Activated CD4-positive, alpha-beta T cell treated with anti-CD3 and anti-CD28 coated beads, Interleukin-2, Interleukin-6, amounts not matched to agents 100 ng/mL and 50 ng/mL, durations not matched to agents 16 hours and 8 hours (primary cell): ENCODE results near the gene MCF2L.

Experiments used
- DNase-seq: peaks from one replicate; pipeline ENCODE4 v3.0.0-alpha.2; 2020

Gene MCF2L

DNA sequence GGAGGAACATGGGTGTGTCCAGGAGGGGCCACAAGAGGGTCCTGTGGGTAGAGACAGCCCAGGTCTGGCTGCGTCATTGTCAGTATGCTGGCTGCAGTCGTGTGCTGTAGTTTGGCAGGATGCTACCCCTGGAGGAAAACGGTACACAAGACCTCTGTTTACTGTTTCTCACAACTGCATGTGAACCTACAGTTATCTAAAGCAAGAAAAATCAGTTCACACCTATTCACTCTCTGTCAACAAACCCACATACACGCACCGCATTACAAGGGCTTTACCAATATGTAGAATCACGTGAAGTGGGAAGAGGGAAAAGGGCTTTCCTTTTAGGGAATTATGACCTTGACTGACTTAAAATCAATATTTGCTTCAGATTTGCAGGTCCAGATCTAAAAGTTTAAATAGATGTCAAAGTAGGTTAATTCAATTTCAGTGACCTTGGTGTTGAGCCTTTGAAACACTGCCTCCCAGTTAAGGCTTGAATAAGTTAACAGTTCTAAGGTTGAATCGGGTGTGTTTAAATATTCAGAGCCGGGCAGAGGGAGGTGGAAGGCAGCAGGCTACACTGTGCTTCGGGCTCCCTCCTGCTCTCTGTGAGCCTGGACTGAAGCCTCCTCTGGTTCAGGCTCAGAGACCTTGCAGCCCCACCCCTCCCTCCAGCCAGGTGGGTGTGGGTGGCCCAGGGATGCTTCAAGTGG lies 17.2 kb upstream of the MCF2L start:
- no peak for DNase-seq

DNA sequence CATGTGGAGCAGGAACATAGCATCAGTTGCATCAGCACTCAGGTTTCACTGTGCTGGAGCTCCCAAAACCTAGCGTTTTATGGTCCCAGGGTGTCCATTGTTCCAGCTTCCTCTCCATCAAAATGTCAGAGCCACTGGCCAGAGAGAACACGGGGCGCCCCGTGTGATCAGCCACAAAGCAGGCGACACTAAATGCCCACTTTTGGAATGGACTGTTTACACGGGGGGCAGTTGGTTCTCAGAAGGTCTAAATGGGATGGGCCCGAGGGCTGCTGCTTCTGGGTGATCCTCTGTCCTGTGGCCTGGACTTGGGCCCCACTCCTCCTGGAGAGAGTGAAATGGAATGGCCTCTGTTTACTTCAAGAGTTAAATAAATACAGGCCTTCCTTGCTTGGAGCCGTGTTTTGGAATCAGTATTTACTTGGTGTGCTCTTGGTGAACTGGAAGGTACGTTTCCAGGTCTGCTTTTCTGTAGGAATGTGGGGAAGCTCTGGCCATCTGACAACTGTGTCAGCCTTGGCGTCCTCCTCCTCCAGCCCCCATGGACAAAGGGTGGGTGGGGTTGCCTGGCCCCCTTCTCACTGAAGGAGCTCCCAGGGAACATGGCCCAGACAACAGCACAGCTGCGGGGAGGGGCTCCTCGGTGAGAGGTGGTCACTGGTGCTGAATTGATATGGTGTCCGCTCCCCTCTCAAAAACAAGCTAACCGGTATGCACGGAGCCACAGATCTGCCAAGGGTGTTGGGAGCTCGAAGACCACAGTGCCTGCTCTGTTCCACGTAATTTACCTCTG lies 16.1 kb upstream of the MCF2L start:
- DNase-seq: no peak

DNA sequence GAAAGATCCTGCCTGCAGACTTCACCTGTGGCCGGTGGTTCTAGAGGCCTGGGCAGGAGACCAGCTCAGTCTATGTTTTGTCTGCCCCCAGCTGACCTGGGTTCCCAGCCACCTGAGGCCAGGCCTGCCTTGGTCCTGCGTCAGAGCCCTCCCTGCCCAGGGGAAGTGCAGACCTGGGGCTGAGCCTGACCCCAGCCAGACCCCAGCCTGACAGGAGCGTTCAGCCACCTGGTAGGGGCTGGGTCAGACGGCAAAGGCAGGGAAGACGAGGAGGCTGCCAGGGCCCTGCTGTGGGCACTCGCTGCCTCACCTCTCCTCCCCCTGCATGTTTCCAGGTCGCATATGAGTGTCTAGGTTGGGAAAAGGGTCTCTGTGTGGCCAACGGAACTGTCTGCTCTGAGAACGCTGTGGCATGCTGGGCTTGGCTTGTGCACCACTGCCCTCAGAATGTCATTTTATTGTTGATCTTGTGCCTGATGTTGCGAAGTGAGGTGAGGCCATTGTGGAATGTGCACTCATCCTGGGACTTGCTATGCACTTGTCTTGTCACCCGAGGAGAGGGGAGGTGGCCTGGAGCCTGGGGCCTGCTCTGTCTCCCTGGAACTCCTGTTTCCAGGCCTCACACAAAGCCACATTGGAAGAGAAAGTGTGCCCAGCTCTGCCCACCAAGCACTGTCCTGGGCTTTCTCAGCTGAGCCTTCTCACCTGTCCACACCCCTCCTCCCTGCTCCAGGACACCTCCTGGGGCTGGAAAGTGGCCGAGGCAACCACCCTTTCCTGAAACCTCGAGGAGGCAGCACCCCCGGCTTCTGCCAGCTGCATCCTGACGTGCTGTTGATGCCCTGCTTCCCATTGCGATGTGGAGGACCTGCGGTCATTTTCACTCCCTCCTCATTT lies 15.2 kb upstream of the MCF2L start:
- DNase-seq: no peak

DNA sequence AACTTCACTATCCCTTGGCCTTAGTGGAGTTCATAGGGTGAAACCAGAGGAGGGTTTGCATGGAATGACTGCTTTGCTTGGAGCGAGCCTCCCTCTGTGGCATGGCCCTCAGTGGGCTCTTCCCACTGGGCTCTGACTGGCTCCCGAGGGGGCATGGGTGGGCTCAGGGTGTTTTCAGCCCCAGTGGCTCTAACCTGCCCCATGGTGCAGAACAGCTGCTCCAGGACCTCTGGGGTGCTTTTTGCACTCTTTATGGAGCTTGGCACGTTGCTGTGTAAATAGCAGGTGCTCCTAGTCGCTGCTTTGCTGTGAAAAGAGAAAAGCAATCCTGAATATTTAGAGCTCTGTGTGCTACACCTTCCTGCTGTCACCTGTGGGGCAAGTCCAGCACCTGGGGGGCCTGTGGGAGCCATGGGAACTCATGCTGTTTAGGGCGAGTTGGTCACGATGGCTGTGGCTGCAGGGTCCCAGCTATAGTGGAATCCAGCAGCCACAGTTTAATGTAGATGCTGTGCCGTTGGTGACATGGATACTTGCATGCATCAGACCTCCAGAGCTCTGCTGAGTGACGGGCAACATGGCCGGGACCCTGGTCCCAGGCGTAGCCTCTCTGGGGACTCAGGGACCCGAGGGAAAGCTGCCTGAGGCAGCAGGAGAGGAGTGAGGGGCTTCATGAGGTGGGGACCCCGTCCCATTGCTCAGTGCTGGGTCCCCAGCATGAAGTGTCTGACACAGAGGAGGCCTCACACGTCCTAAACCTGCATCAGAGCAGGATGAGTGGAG lies 14.3 kb upstream of the MCF2L start:
- DNase-seq: no peak

DNA sequence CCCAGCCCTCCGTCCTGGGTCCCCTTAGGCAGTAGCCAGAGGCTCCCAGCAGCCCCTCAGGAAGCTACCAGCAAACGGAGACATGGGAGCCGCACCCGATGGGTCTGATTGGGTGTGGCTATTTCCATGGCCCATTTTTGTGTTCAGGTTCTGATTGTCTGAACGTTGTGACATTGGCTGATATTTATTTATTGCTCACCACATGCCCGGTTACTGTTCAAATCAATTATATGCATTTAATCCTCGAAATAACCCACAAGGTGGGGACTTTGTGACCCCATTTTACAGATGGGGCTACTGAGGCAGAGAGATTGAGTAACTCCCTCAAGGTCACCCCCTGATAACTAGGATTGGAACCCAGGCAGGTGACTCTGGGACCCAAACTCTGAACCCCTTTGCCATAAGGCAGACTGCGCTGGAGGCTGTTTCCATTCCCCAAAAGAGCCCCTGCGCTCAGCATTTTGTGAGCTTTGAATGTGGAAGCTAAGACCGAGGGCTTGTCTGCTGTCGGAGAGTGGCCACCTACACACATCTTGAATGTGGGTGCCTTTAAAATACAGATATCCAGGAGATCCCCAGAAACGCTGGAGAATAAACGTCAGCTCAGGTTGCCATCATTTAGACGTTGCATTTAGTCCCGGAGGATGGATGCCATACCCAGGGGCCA lies 13.6 kb upstream of the MCF2L start:
- no peak for DNase-seq

DNA sequence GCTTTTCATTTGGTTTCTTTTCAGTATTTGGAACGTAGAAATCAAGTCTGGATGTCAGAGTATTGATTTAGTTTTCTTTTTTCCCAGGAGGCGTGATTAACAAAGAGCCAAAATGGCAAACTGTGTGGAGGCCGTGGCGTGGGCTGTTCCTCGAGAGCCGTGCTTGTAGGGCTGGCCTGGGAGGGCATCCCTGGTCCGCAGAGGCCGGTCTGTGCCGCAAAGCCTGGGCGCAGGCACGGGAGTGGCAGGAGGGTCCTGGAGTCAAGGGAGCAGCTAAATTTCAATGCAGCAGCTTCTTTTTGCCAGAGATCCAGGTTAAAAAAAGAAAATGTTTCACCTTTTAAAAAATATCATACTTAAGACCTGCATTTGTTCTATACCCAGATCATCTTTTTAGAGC lies 13.1 kb upstream of the MCF2L start:
- DNase-seq: no peak

DNA sequence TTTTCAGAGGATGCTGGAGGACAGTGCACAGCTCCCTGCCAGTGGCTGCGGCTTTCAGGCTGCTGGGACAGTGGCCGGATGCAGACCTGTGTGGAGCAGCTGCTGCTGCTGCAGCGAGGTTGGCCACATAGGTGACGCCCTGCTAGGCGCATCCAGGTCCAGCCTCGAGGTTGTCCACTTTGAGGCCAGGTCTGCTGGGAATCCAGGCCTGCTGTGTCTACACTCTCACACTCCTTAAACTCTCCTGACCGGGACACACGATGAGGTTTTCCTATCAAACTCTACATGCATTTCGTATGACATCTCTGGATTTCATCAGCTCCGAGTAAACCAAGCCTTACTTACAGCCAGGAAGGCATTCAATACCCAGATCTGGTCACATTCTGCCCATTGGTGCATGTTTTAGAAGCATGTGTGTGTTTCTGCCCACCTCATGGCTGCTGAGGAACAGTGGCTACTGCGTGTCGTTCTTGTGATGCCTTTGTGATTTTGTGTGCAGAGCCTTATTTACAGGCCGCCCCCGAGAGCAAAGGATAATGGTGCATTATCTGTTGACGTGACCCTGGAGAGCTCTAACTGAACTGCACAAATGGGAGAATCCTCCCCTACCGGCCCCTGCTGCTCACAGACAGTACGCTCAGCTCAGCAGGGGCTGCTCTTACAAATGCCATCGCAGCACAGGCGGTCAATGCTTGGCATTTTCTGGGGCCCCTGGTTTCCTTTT lies 12.3 kb upstream of the MCF2L start:
- DNase-seq: no peak

DNA sequence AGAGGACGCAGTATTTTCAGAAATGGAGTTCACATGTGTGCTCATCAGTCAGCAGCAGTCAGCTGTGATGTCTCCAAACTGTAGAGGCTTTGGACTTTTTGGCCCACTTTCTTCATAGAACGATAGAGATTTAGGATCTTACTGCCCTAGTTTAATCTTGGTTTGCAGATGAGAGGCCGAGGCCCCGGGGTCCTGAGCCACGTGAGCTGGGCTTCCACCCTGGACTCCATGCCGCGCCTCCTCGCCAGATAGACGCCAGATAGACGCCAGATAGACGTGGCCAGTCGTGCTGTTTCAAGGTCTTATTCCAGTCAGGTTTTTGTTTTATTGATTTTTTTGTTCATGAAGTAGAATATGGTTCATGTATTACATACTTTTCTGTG lies 11.7 kb upstream of the MCF2L start:
- DNase-seq: no peak

DNA sequence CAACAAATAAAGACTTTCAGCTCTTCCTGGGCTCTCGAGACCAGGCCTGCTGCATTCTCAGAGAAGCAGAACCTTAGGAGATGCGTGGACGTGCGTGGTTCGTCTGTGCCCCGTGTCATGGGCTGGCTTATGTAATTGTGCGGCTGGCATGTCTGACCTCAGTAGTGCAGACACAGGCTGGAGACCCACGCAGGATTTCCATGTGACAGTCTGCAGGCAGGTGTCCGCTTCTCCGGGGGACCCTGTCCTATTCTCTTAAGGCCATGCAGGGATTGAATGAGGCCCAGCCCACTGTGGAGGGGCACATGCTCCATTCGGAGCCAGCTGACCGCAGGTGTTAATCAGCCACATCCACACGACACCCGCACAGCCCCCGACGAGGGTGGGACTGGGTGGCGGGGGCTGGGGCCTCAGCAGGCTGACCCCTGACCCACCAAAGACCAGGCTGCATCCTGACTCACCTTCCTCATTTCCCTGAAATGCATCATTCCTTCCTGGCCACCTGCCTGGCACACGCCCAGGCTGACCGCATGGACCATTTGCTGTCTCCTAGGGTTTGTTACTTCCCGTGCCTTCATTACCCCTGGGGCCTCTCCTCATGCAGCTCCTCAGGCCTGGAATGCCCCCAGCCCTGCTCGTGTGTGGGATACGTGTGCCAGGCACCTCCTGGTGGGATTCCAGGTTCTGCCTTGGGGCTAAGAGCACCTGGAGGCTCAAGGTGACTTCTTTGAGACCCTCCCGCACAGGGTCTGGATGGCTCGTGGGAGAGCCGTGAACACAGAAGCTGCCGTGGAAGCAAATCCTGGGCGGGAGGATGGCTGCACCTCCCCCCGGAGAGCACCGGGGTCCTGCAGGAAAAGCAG lies 10.7 kb upstream of the MCF2L start:
- DNase-seq: no peak

DNA sequence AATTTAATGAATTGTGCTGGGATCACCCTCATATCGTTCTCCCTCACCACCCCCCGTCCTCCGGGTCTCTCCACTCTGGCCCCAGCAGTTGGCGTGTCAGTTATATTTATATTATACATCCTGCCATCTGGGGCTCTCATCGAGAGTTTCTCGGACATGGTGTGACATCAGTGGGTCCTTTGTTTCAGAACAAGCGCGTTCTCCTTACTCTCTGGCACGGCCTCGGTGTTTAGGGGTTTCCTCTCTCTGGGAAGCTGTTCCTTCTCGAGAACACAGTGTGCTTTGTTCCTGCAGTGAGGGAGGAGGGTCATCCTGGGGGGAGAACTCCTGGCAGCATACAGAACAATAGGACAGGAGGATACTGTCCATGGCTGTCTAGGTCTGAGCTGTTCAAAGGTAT lies 9.8 kb upstream of the MCF2L start:
- DNase-seq: no peak

DNA sequence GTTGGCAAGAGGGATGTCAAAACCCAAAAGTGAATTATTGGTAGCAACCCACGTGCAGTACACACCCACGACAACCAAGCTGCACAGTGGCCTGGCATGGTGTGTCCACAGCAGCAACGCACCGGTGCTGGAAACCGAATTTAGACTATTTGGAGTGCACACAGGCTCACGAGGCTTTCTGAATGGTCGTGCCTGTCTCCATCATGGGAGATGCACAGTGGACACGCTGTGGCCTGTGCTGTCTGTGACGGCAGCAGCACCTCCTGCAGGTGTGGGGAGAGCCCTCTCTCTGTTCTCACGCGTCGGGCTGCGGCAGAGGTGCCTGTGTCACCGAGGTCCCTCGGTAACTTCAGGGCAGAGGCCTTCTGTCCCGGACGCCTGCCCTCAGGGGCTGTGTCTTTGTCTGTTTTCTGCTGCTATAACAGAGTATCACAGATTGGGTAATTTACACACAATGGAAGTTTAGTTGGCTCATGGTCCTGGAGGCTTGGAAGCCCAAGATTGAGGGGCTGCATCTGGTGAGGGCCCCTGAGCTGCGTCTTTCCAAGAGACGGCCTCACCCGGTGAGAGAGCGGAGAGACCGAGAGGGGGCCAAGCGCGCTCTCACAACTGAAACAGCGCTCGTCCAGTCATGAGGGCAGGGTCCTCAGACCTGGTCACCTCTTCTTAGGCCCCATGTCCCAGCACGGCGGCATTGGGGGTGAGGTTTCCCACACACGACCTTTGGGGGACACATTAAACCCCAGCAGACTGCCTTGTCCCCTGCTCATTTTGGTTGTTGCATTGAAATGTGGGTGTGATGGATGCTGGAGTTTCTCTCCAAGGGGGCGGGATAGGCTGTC lies 9.1 kb upstream of the MCF2L start:
- no peak for DNase-seq

DNA sequence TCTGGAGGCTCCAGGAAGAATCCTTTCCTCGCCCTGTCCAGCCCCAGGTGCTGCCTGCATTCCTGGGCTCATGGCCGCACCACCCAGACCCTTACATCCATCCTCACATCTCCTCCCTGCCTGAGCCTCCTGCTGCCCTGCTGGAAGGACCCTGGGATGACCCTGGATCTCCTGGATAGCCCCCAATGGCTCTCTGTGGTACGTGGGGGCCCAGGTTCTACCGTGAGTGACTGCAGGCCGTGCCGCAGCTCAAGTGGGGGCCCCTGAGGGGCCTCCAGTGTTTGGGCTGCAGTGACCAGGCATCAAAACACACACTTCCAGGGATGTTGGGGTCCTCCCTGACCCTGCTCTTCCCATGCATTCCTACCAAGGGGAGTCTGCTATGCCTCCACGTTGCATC lies 8.3 kb upstream of the MCF2L start:
- no peak for DNase-seq

DNA sequence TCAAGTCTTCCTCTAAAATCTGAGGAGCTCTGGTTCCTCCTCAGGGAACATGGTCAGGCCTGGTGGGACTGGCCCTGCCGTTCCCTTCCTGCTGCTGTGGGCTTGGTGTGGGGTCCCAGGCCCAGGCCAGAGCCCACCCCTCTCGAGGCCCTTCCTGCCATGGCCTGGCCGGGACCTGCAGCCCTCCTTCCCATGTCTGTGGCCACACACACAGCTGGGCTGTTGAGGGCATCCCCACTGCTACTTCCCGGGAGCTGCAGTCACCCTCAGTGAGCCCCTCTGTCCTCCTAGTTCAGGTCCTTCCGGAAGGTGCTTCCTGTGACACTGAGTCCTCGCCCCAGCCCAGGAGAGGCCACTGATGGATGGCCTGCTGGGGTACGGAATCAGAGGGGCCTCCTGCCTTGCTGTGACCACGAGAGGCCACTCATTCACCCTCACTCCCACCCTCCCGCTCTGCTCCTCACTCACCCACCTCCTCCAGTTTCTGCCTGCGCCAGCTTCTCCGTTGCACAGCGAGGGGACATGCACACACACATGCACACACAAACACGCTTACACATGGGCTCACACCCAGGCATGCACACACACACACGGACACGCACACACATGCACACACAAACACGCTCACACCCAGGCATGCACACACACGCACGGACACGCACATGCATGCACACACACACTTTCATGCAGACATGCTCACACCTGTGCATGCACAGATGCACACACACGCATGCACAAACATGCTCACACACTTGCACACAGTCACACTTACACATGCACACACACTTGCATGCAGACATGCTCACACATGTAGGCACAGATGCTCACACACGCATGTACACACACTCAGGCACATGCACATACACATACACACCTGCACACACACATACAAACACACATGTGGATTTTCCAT lies 7.3 kb upstream of the MCF2L start:
- no peak for DNase-seq

DNA sequence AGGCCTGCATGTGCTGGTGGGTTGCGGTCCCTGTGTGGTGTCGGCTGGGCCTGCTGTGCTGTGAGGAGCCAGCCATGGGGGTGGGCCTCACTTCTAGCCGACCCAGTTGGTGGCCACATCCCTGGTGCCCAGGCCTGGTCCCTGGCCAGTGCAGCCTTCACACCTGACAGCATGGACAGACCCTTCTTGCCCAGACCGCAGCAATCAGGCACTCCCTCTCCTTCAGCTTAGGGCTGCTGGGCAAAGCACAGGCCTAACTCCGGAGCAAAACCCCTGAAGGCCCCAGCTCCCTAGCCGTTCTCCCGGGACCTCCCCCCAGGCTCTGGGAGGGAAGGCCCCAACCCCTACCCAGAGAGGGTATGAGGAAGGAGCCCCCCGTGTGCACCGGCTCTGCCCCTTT lies 6.6 kb upstream of the MCF2L start:
- no peak for DNase-seq

DNA sequence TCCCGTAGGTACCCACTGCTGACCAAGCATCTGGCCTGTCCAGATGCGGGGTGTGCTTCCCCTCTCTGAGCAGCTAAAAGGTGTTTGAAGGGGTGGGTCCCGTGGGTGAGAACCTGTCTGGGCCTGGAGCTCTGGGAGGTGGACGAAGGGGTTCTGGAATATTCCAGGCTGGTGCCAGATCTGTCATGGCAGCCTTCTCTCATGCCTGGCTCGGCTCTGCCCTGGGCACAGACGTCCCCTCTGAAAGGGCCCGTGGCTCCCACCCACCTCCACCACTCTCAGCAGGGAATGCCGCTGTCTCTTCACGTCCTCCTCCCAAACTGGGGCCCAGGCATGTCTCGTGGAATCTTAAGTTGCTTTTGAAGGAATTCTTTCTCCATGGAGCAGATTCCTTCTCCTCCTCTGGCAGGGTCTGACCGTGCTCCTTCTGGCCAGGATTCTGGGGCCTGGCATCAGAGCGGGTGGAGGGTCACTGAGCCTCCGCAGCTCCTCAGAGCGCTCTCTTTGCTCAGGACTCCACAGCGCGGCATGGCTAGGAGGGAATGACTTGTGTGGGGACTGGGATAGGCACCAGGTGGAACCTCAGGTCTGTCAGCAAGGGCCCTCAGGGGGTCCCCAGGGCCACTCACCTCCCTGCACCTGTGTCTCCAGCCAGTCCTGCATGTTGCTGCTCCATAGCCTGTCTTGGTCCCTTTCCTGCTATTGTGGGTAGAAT lies 5.9 kb upstream of the MCF2L start:
- no peak for DNase-seq

DNA sequence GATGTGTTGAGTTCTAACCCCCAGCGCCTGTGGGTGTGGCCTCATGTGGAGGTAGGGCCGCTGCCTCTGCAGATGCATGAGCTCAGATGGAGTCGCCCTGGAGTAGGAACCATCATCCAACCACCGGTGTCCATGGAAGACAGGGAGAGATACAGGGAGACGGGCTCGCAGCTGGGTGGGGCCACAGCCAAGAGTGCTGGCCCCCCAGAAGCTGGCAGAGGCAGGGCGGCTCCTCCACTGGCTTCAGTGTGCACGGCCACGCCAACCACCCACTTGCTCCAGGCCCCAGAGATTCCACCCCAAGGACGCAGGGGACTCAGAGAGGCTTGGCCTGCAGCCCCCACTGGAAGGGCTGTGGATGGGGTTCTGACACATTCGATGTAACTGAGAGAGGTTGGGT lies 5.4 kb upstream of the MCF2L start:
- no peak for DNase-seq

DNA sequence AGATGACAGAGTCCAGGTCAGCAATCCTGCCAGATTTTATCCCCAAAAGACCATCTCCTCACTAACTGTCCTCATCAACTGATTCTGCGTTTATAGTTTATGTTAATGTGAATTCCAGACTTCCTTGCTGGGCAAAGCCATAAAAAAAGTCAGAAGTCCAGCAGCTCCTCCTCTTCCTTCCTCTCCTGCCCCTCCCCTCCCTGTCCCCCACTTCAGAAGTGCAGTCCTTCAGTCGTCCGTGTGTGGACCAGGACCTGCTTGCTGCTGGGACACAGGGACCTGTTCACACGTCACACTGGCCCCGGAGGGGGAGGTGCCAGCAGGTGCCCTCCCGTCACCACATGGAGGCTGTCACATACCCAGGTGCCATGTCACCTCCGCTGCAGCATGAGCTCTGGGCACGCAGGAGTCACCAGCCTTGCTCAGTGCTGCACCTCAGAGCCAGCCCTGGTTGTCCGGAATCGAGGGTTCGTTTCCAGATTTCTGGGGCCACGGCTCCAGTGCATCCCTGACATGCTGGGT lies 4.0 kb upstream of the MCF2L start:
- no peak for DNase-seq
